ENCODE measurements around the gene LCE3D.

GRCh38 chr1:152566681-152567080 is 13.6 kb downstream of the LCE3D start, which contains the start of gene LCE3E:
- TF ChIP-seq MAX (IDR thresholded peaks at IDR 0.05; ENCODE audit: low read depth, low read length) (no peak), MYC (IDR thresholded peaks at IDR 0.05; ENCODE audit: low read depth, low read length) (no peak)
